Activated naive CD8-positive, alpha-beta T cell (primary cell): ENCODE measurements around the gene APRT.
"Not testable (repeated sequence)": the region's sequence is repeated elsewhere in the genome, so short reads cannot be mapped to it uniquely, and the experiment has no call there.

ENCODE experiments used
- H3K27ac Mint-ChIP-seq: one replicate; pipeline ENCODE4 v1.8.0; 2021; ENCODE audit warnings: mixed read lengths
- H3K27me3 Mint-ChIP-seq: one replicate; pipeline ENCODE4 v1.8.0; 2021; ENCODE audit warnings: mixed read lengths
- H3K36me3 Mint-ChIP-seq: one replicate; pipeline ENCODE4 v1.8.0; 2021; ENCODE audit warnings: mixed read lengths
- H3K4me1 Mint-ChIP-seq: one replicate; pipeline ENCODE4 v1.8.0; 2021; ENCODE audit warnings: low read depth, mixed read lengths
- H3K4me3 Mint-ChIP-seq: one replicate; pipeline ENCODE4 v1.8.0; 2021; ENCODE audit warnings: mild to moderate bottlenecking, mixed read lengths
- H3K9me3 Mint-ChIP-seq: one replicate; pipeline ENCODE4 v1.8.0; 2021; ENCODE audit warnings: low read depth, mixed read lengths

Gene APRT

DNA sequence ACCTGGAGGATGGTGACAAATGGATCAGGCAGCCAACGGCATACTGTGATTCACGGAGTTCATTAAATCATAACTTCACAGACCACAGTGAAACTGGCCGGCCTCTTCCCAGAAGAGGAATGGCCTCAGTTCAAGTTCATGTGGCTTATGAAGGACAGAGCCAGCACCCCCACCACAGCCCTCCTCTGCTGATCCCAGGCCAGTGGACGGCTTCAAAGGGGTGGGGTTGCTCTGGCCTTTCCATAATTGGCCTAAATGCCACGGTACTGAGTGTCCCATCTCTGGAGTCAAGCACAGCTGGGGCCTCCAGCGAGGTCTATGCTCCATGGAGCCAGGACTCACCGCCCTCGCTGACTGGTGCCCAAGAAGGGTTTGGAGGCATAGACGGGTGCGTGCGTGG is 23.7 kb upstream of the APRT start:
- no peaks in the 10 kb centered on the region for H3K4me1 Mint-ChIP-seq
- H3K27ac Mint-ChIP-seq = no peak overlapping the region
- no peak overlapping the region for H3K4me3 Mint-ChIP-seq
- H3K9me3 Mint-ChIP-seq = no peaks in the 10 kb centered on the region
- no peaks in the 10 kb centered on the region for H3K27me3 Mint-ChIP-seq
- H3K36me3 Mint-ChIP-seq = no peaks in the 10 kb centered on the region

DNA sequence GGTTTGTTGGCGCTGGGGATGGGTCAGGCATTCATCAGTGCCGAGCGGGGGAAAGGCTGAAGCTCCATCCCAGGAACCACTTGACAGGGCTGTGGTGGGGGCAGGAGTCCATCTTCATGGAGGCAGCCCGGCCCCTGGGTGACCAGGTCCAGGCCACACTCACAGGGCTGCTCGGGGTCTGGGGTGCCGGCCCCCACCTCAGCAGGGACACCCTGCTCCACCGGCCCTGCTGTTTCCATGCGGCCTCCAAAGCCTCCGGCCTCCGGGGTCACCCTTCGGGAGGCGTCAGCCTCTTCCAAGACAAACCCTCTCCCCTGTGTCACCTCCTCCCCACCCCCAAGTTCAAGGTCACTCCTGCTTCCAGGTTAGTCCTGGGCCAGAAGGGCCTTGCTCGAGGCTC is 22.9 kb upstream of the APRT start:
- Mint-ChIP-seq H3K4me3 (no peak overlapping the region), H3K27ac (no peak overlapping the region), H3K4me1 (no peaks in the 10 kb centered on the region), H3K27me3 (no peaks in the 10 kb centered on the region), H3K9me3 (no peaks in the 10 kb centered on the region), H3K36me3 (no peaks in the 10 kb centered on the region)

DNA sequence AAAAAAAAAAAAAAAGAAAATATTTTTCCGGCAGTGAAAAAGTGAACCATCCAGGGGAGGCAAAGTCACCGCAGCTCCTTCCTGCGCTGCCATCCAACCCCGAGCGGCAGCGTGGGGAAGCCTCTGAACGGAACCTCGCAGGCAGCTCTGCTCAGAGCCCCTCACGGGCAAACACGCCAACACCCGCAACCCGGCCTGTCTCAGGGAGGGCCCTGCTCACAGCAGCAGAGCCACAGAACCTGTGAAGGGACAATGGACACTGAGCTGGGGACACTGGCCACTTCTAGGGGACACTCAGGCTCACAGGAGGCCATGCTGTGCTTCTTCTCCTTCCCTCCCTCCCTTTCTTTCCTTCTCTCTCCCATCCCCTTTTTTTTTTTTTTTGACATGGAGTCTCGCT is 21.4 kb upstream of the APRT start:
- no peak overlapping the region for H3K4me3 Mint-ChIP-seq
- no peaks in the 10 kb centered on the region for H3K36me3 Mint-ChIP-seq
- no peaks in the 10 kb centered on the region for H3K4me1 Mint-ChIP-seq
- H3K9me3 Mint-ChIP-seq = no peaks in the 10 kb centered on the region
- H3K27ac Mint-ChIP-seq = no peak overlapping the region
- H3K27me3 Mint-ChIP-seq = no peaks in the 10 kb centered on the region

DNA sequence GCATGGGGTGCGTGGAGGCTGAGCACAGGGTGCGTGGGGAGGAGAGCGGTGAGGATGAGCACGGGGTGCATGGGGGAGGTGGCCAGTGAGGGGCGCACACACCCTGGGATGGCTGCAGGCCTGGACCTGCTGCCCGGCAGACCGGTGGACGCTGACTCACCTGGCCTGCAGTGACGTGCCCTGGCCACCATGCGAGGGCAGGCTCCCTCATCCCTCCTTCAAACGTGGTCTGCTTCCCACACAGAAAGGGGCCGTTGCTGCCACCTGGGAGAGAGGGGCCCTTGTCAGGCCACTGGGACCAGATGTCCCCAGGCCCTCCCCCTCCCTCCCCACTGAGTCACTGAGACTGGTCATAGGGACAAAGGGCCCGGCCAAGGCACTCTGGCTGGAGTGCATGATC is 20.1 kb upstream of the APRT start:
- Mint-ChIP-seq H3K27me3 (no peaks in the 10 kb centered on the region), H3K27ac (no peak overlapping the region), H3K9me3 (no peaks in the 10 kb centered on the region), H3K4me1 (no peaks in the 10 kb centered on the region), H3K4me3 (no peak overlapping the region), H3K36me3 (no peaks in the 10 kb centered on the region)

DNA sequence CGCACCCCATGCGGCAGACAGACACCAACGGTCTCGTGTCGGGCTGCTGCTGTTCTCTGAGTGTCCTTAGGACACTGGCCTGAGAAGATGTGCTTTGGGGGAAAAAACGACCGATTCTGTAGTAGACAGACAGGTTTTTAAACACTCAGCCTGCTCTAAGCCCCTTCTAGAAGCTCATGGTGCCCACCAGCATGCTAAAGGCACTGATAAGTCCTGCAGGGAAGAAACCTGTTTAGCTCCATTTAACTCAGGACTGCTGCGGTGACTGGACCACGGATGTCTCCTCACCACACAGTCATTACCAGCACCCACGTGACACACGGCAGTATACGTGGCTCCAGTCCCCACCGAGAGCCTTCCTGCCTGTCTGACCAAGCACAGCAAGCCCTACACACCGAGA is 19.1 kb upstream of the APRT start:
- Mint-ChIP-seq H3K36me3 (no peaks in the 10 kb centered on the region), H3K27ac (no peak overlapping the region), H3K27me3 (no peaks in the 10 kb centered on the region), H3K4me3 (no peak overlapping the region), H3K4me1 (no peaks in the 10 kb centered on the region), H3K9me3 (no peaks in the 10 kb centered on the region)

DNA sequence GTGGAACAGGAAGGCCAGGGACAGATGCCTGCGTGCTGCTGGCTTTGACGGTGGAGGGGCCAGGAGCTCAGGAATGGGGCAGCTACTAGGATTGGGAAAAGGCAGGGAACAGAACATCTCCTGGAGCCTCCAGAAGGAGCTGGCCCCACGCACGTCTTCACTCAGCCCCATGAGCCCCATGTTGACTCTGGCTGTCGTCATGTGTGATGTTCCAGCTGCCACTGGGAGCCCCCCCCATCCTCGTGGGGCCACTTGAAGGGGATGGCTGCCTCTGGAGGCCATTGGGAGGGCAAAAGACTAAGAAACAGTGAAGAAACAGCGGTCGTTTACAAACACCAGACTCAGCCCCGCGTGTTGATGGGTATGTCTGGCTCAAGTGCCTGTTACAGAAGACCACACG is 18.5 kb upstream of the APRT start:
- H3K9me3 Mint-ChIP-seq = no peaks in the 10 kb centered on the region
- no peaks in the 10 kb centered on the region for H3K27me3 Mint-ChIP-seq
- H3K4me3 Mint-ChIP-seq = no peak overlapping the region
- no peaks in the 10 kb centered on the region for H3K4me1 Mint-ChIP-seq
- H3K36me3 Mint-ChIP-seq = no peaks in the 10 kb centered on the region
- H3K27ac Mint-ChIP-seq = no peak overlapping the region

DNA sequence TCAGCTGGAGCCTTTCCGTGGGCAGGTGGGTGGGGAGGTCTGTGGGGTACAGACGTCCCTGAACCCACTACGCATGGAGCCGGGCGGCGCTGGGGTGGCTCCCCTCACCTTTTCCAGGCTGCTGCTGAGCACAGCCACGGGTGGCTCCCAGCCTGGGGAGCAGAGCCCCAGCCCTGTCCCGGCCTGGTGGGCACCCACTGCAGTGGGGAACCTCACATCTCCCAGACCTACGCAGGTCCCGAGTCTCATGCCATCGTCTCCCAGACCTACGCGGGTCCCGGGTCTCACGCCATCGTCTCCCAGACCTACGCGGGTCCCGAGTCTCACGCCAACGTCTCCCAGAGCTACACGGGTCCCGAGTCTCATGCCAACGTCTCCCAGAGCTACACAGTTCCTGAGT is 17.0 kb upstream of the APRT start:
- no peak overlapping the region for H3K4me3 Mint-ChIP-seq
- H3K27me3 Mint-ChIP-seq = no peaks in the 10 kb centered on the region
- no peak overlapping the region for H3K27ac Mint-ChIP-seq
- no peaks in the 10 kb centered on the region for H3K4me1 Mint-ChIP-seq
- H3K36me3 Mint-ChIP-seq = no peaks in the 10 kb centered on the region
- H3K9me3 Mint-ChIP-seq = no peaks in the 10 kb centered on the region

DNA sequence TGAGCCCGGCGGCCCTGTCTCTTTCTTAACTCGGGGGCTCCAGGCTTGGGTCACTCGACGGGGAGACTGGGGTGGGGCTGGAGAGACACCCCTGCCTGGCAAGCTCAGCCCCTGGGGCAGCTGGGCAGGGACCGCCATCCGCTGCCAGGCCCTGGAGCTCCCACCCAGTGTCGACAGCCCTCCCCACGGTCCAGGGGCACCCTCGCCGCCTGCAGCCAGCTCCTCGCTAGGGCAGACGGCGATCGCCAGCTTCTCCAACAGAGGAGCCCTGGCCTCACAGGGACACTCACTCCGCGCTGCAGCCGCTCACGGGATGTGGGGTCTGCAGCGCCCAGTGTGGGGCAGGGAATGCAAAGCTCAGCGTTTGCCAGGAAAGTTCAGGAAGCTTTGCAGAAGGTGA is 16.0 kb upstream of the APRT start:
- H3K9me3 Mint-ChIP-seq = no peaks in the 10 kb centered on the region
- no peak overlapping the region for H3K27ac Mint-ChIP-seq
- no peaks in the 10 kb centered on the region for H3K27me3 Mint-ChIP-seq
- H3K36me3 Mint-ChIP-seq = no peaks in the 10 kb centered on the region
- H3K4me1 Mint-ChIP-seq = no peaks in the 10 kb centered on the region
- no peak overlapping the region for H3K4me3 Mint-ChIP-seq

DNA sequence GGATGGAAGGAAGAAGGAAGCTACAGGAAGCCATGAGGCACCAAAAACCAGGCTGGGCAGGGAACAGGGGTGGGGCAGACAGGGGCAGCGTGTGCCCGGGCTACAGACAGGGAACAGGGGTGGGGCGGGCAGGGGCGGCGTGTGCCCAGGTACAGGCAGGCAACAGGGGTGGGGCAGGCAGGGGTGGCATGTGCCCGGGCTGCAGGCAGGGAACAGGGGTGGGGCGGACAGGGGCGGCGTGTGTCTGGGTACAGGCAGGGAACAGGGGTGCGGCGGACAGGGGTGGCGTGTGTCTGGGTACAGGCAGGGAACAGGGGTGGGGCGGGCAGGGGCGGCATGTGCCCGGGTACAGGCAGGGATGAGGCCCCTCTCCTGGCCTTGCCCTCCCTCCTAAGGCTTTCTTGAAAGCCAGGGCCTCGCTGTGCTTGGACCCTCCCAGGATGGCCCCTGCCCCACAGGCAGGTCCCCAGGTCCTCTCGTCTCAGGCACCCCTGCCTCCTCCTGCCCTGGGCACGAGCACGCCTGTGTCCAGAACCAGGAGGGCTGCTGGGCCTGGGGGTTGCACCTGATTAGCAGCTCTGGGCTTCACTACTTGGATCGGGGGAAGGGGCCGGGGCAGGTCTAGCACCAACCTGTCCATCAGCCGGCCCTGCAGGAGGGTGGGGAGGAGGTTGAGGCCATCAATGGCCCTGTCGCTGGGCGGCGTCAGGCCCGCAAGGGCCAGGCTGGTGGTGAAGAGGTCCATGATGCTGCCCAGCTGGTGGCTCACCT is 14.5 kb upstream of the APRT start:
- no peak overlapping the region for H3K4me3 Mint-ChIP-seq
- no peak overlapping the region for H3K27ac Mint-ChIP-seq
- H3K4me1 Mint-ChIP-seq = no peaks in the 10 kb centered on the region
- H3K27me3 Mint-ChIP-seq = no peaks in the 10 kb centered on the region
- H3K36me3 Mint-ChIP-seq = no peaks in the 10 kb centered on the region
- no peaks in the 10 kb centered on the region for H3K9me3 Mint-ChIP-seq

DNA sequence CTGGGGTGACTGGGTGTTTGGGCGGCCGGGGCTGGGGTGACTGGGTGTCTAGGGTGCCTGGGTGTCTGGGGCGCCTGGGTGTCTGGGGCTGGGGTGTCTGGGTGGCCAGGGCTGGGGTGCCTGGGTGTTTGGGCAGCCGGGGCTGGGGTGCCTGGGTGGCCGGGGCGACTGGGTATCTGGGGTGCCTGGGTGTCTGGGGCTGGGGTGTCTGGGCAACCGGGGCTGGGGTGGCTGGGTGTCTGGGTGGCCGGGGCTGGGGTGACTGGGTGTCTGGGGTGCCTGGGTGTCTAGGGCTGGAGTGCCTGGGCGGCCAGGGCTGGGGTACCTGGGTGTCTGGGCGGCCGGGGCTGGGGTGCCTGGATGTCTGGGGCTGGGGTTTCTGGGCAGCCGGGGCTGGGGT is 13.4 kb upstream of the APRT start:
- Mint-ChIP-seq H3K36me3 (no peaks in the 10 kb centered on the region), H3K4me3 (no peak overlapping the region), H3K4me1 (no peaks in the 10 kb centered on the region), H3K27ac (no peak overlapping the region), H3K9me3 (no peaks in the 10 kb centered on the region), H3K27me3 (no peaks in the 10 kb centered on the region)

DNA sequence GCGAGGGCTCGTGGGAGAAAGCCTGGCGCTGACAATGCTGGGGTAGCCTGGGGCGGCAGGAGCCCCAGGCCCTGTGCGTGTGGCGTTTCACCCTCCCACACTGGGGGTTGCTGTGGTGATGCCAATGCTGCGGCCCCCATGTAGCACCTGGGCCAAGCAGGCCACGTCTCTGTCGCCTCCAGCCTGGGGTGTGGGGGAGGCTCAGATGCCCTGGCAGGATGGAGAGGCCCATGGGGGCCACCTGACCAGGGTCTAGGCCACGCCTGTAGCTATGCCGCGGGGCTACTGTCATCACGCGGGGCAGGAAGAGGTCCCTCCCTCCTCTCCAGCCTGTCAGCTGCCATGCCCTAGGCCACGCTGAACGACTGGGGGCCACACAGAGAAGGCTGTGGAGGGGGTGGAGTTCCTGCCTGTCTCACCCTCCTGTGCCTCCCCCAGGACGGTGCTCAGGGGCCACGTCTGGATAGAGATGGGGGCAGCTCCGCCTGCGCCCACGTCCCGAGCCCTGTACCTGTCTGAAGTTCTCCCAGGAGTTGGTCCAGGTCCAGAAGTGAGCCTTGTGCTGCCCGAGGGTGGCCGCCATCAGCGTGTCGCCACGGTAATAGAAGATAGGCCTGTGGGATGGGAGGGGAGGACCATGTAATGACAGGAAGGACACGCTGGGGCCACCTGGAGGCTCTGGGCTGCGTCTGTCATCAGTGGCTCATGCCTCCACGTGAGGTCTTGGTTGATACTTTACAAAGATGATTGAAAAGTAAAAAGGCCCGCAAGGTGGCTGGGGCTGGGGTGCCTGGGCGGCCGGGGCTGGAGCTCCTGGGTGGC is 12.7 kb upstream of the APRT start:
- Mint-ChIP-seq H3K27ac (no peak overlapping the region), H3K4me1 (no peaks in the 10 kb centered on the region), H3K9me3 (no peaks in the 10 kb centered on the region), H3K27me3 (no peaks in the 10 kb centered on the region), H3K36me3 (no peaks in the 10 kb centered on the region), H3K4me3 (no peak overlapping the region)

DNA sequence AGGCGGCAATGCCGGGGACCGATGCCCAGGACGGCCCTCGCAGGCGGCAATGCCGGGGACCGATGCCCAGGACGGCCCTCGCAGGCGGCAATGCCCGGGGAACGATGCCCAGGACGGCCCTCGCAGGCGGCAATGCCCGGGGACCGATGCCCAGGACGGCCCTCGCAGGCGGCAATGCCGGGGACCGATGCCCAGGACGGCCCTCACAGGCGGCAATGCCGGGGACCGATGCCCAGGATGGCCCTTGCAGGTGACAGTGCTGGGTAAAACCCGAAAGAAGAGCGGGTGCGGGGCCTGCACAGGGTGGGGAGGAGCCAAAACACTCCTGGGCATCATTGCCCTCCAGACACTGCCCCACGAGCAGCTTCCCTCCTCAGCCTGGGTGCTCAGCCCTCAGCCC is 11.9 kb upstream of the APRT start:
- H3K4me1 Mint-ChIP-seq, H3K36me3 Mint-ChIP-seq, H3K9me3 Mint-ChIP-seq, H3K27ac Mint-ChIP-seq, H3K4me3 Mint-ChIP-seq, H3K27me3 Mint-ChIP-seq: not testable (repeated sequence)

DNA sequence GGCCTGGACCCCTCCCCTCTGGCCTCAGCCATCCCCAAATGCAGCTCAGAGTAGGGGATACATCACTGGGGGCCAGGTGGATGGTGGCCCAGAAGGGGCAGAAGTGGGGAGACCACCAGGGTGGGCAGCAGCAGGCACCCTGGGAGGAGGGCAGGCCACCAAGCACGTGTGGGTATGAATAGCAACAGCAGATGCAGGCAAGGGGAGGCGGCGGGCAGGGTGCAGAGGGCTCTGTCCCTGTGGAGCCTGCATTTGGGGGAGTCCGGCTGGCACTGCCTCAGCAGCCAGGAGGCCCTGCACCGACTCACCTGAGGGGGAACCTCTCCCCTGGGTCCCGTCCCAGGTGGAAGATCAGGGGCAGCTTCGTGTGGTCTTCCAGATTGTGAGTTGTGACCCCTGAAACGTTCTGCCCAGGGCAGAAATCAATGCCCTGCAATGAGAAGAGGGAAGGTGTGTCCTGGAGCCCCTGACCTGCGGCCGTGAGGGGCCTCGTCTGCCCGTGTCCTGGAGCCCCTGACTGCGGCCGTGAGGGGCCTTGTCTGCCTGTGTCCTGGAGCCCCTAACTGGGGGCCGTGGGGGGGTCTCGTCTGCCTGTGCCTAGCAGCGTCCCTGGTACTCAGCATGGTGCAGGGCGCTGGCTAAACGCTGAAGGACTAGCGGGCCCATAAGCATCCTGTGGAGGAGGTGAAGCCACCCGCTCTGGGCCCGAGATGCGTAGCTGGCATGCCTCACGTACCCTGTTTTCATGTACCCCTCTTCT is 10.7 kb upstream of the APRT start:
- H3K4me3 Mint-ChIP-seq = no peak overlapping the region
- H3K27ac Mint-ChIP-seq = no peak overlapping the region
- H3K9me3 Mint-ChIP-seq = no peaks in the 10 kb centered on the region
- H3K27me3 Mint-ChIP-seq = no peaks in the 10 kb centered on the region
- H3K4me1 Mint-ChIP-seq = no peaks in the 10 kb centered on the region
- H3K36me3 Mint-ChIP-seq = no peaks in the 10 kb centered on the region

DNA sequence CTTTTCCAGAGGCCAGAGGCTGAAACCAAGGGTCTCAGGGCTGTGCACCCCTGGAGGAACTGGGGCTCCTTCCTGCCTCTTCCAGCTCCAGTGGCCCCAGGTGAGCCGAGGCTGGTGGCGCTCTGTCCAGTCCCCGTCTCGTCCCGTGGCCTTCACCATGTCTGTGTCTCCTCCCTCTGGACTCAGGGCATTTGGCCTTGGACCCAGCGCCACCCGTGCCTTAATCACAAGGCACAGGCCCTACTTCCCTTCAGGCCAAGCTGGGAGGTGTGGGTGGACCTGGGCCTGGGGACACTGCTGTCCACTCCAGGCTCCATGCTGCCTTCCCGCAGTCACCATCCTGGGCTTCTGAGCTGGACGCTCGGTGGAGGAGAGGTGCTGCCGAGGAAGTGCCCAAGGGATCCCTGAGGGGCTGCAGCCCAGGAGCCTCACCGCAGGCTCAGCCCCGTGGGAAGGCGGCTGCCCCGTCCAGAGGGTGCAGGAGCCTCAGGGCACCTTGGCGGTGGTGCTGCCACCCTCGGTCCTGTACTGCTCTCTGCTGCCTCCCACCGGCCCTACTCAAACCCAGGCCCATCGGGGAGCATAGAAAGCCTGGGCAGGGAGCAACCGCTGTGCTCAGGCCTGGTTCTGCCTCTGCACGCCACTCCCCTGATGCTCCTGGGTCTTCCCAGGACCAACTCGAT is 9.6 kb upstream of the APRT start:
- H3K4me1 Mint-ChIP-seq = no peaks in the 10 kb centered on the region
- no peaks in the 10 kb centered on the region for H3K36me3 Mint-ChIP-seq
- H3K9me3 Mint-ChIP-seq = no peaks in the 10 kb centered on the region
- no peak overlapping the region for H3K4me3 Mint-ChIP-seq
- H3K27ac Mint-ChIP-seq = no peak overlapping the region
- no peaks in the 10 kb centered on the region for H3K27me3 Mint-ChIP-seq
